OCI-LY3 (cell line): ENCODE measurements around the gene TTLL9.

Experiments
- H2AFZ ChIP-seq: fragments of 200-600, 300-600 bp; shearing (Covaris generic); 2 replicates; pipeline ENCODE4 v1.6.0; 2014; ENCODE audit warnings: antibody characterized with exemption, low read depth, low read length
- H3K27ac ChIP-seq: fragments of 200-600, 300-600 bp; sonication (generic); 2 replicates; pipeline ENCODE4 v1.5.1; 2014; ENCODE audit warnings: mild to moderate bottlenecking, low read length, moderate library complexity, mixed read lengths
- H3K27me3 ChIP-seq: fragments of 200-600, 300-600 bp; sonication (generic); 2 replicates; pipeline ENCODE4 v1.6.1; 2014; ENCODE audit warnings: low read depth, low read length, mixed read lengths
- H3K36me3 ChIP-seq: fragments of 200-600, 300-600 bp; sonication (generic); replicated peaks from 2 replicates; pipeline ENCODE3; 2014; ENCODE audit warnings: low read depth, low read length, mixed read lengths
- H3K4me1 ChIP-seq: fragments of 300-600, 200-600 bp; sonication (generic); 2 replicates; pipeline ENCODE4 v1.6.1; 2014; ENCODE audit warnings: low read length, mixed read lengths
- H3K4me2 ChIP-seq: fragments of 200-600, 300-600 bp; sonication (generic); 2 replicates; pipeline ENCODE4 v1.6.1; 2014; ENCODE audit warnings: low read length, mixed read lengths
- H3K4me3 ChIP-seq: fragments of 300-600, 200-600 bp; sonication (generic); 2 replicates; pipeline ENCODE4 v1.5.1; 2014; ENCODE audit warnings: antibody characterized with exemption, mild to moderate bottlenecking, low read length, moderate library complexity
- H3K79me2 ChIP-seq: fragments of 300-600, 200-600 bp; shearing (Covaris generic); 2 replicates; pipeline ENCODE4 v1.6.1; 2014; ENCODE audit warnings: mild to moderate bottlenecking, low read length, mixed read lengths
- H3K9ac ChIP-seq: fragments of 300-600, 200-600 bp; shearing (Covaris generic); 2 replicates; pipeline ENCODE4 v1.6.0; 2014; ENCODE audit warnings: mild to moderate bottlenecking, low read length, moderate library complexity
- H3K9me3 ChIP-seq: fragments of 200-600, 300-600 bp; shearing (Covaris generic); 2 replicates; pipeline ENCODE4 v1.6.1; 2014; ENCODE audit warnings: low read length, mixed read lengths; ENCODE audit not compliant: insufficient read depth
- H4K20me1 ChIP-seq: fragments of 200-600, 300-600 bp; sonication (generic); 2 replicates; pipeline ENCODE4 v1.6.1; 2016; ENCODE audit warnings: low read length, mixed read lengths; ENCODE audit not compliant: insufficient read depth
- EZH2phosphoT487 ChIP-seq: fragments of 200-600 bp; shearing (Covaris generic); IDR thresholded peaks from 2 replicates; pipeline ENCODE4 v1.6.1; 2018; ENCODE audit warnings: antibody characterized with exemption, mixed run types, low read depth
- TF ChIP-seq, protein P1 (sequence below): fragments of 200-600, 300-600 bp; sonication (generic); IDR thresholded peaks from 2 replicates; pipeline ENCODE4 v1.5.1; 2014; ENCODE audit warnings: antibody characterized with exemption, low read length, low read depth

The TTLL9 gene

DNA sequence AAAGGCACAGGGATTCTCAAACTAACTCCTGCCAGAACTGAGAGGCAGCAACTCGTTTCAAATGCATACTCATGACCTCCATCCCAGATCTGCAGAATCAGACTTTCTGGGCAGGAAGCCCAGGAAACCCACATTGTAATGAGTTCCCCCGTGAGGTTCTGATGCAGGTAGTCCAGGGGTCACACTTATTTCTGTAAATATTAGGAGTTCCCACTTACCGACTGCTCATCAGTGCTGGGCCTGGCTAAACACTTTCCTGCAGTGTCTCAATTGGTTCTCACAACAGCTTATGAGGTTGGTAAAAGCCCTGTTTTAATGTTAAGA lies 11.7 kb upstream of the TTLL9 start:
- TF ChIP-seq, protein P1, sequence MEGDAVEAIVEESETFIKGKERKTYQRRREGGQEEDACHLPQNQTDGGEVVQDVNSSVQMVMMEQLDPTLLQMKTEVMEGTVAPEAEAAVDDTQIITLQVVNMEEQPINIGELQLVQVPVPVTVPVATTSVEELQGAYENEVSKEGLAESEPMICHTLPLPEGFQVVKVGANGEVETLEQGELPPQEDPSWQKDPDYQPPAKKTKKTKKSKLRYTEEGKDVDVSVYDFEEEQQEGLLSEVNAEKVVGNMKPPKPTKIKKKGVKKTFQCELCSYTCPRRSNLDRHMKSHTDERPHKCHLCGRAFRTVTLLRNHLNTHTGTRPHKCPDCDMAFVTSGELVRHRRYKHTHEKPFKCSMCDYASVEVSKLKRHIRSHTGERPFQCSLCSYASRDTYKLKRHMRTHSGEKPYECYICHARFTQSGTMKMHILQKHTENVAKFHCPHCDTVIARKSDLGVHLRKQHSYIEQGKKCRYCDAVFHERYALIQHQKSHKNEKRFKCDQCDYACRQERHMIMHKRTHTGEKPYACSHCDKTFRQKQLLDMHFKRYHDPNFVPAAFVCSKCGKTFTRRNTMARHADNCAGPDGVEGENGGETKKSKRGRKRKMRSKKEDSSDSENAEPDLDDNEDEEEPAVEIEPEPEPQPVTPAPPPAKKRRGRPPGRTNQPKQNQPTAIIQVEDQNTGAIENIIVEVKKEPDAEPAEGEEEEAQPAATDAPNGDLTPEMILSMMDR, result no peak
- TF ChIP-seq EZH2phosphoT487, result no peak
- Histone ChIP-seq H3K36me3 (peaks cover 12% of the 10 kb centered on the region), H3K79me2 (no peaks in the 10 kb centered on the region), H3K27me3 (peaks cover 48% of the 10 kb centered on the region), H4K20me1 (peaks cover 5% of the 10 kb centered on the region; the same call in 1 of the 2 replicates), H3K9me3 (no peaks in the 10 kb centered on the region), H3K4me3 (no peak overlapping the region; the same call in 1 of the 2 replicates), H2AFZ (no peak overlapping the region), H3K9ac (no peak overlapping the region), H3K4me1 (peaks cover 32% of the 10 kb centered on the region), H3K27ac (no peak overlapping the region), H3K4me2 (peak overlapping the region; percentile 40)

DNA sequence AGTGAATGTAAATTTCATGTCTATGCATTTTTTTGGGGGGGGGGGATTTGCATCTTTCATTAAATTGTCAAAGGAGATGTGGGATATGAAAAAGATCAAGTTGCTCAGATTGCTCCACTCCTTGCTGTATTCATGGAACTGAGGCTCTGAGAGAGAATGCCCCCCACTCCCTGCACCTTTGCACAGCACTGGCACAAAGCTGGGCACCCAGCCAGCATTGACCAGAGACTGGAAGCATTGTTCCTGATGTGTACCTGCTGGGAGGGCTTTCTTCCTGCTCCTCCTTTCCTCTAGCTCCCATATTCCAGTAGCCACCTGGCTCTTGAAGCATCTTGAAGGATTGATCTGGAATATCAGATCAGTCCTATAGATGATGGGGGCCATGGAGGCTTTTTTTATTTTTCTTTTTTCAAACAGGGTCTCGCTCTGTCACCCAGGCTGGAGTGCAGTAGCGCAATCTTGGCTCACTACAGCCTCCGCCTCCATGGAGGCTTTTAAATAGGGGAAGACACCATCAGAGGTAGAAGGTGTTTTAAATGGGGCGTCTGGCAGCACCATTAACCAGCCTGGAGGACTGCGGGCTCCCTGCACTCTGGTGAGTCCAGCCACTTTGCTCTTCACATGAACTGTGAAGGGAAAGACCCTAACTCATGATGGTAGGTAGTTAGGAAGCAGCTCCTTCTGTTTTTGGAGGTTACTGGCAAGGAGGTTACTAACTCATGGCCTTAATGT lies 11.0 kb upstream of the TTLL9 start:
- peaks cover 19% of the 10 kb centered on the region for H3K36me3 ChIP-seq
- peaks cover 5% of the 10 kb centered on the region; the same call in 1 of the 2 replicates for H4K20me1 ChIP-seq
- TF ChIP-seq EZH2phosphoT487, result no peak
- H3K4me3 ChIP-seq, result no peak overlapping the region
- no peak overlapping the region for H3K27ac ChIP-seq
- H2AFZ ChIP-seq, result no peak overlapping the region
- peaks cover 41% of the 10 kb centered on the region for H3K27me3 ChIP-seq
- no peak overlapping the region for H3K4me2 ChIP-seq
- peaks cover 32% of the 10 kb centered on the region for H3K4me1 ChIP-seq
- H3K9ac ChIP-seq, result no peak overlapping the region
- H3K79me2 ChIP-seq, result no peaks in the 10 kb centered on the region
- no peaks in the 10 kb centered on the region for H3K9me3 ChIP-seq

DNA sequence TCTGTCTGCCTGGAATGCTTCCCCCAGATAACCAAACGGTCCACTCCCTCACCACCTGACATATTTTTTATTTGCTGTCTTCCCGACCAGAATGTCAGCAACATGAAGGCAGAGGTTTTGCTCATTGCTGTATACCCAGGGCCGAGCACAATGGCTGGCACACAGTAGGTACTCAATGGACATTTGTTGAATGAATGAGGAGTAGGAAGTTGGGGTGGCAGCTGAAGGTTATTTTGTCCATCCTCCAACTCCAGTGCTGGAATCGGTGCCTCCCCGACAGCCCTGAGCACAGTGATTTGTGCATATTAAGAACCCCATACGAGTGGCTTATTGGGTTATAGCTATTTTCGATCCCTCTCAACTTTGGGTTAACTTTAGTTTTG lies 10.4 kb upstream of the TTLL9 start:
- no peak overlapping the region for H3K27ac ChIP-seq
- no peaks in the 10 kb centered on the region for H3K9me3 ChIP-seq
- 0 out of 2 replicates have a peak overlapping the region, but pooled peaks have one; percentile 81 for H3K4me3 ChIP-seq
- H3K4me2 ChIP-seq, result peak overlapping the region; percentile 98
- H3K4me1 ChIP-seq, result peaks cover 32% of the 10 kb centered on the region
- H3K36me3 ChIP-seq, result peaks cover 25% of the 10 kb centered on the region
- peaks cover 37% of the 10 kb centered on the region for H3K27me3 ChIP-seq
- no peaks in the 10 kb centered on the region for H3K79me2 ChIP-seq
- no peak overlapping the region for H3K9ac ChIP-seq
- no peak for TF ChIP-seq EZH2phosphoT487
- TF ChIP-seq, protein P1, result no peak
- no peak overlapping the region for H2AFZ ChIP-seq
- H4K20me1 ChIP-seq, result peaks cover 5% of the 10 kb centered on the region; the same call in 1 of the 2 replicates

DNA sequence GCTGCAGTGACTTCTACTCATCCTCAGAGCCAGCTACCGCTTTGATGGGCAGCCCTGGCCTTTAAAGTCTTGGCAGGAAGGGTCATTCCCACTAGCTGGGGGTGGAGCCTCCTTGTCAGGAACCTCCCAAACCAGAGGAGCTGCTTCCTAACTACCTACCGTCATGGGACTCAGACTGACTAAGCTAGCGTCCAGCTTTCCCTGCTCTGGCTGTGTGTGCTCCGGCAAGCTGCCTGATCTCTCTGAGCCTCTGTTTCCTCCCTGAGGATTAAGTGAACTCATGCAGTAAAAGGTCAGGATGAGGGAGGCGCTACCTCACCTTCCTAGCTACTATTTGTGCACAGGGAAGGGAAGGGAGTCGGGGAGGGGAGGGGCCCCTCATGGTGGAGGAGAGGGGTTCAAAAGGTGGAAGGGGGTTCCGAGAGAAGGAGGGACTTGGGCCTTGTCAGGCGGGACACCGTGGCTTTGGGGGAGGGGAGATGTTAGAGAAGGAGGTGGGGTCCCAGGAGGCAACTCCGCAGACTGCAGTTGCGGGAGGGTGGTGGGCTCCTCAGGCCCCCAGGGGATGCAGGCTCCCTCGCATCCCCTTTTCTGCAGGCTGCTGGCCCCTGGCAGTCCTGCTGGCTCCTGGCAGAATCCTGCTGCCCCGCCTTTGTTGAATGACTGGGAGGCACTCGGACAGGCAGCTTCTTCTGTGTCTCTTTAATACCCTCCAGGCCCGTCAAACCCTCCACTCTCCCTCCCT lies 9.9 kb upstream of the TTLL9 start:
- Histone ChIP-seq H3K9me3 (no peaks in the 10 kb centered on the region), H3K4me1 (peaks cover 32% of the 10 kb centered on the region), H3K4me3 (peak overlapping the region; percentile 81), H2AFZ (no peak overlapping the region), H3K27ac (no peak overlapping the region), H3K79me2 (no peaks in the 10 kb centered on the region), H3K9ac (peak overlapping the region; percentile 56), H4K20me1 (peaks cover 5% of the 10 kb centered on the region; the same call in 1 of the 2 replicates), H3K27me3 (peaks cover 35% of the 10 kb centered on the region), H3K4me2 (peak overlapping the region; percentile 98), H3K36me3 (peaks cover 31% of the 10 kb centered on the region)
- TF ChIP-seq, protein P1, result no peak
- no peak for TF ChIP-seq EZH2phosphoT487
